Hematopoietic multipotent progenitor cell treated with erythropoietin and hydrocortisone succinate and interleukin-3 and kit ligand, for 4 days (in vitro differentiated cells): Measurements from ENCODE around the gene SORT1.
"Not testable (repeated sequence)": the region's sequence is repeated elsewhere in the genome, so short reads cannot be mapped to it uniquely, and the experiment has no call there.

Experiments used
- DNase-seq: peaks from one replicate; pipeline ENCODE4 v3.0.0-alpha.2; 2015

SORT1 gene

DNA sequence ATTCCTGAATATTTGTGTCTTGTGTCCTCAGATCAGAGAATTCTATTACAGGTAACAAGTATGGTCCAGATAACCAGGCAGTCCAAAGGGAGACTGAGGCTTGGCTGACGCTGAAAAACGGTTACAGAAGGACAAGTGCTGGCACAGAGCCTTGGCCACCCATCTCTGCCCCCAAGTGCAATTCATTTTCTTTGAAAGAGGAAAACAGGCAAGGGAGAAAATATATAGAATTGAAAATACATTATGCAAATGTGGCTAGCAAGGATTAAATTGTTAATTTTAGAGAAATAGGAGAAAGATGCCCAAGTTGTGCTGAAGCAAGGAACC is 1.2 kb downstream of the SORT1 start:
- DNase-seq = no peak

GRCh38 chr1:109395602-109396512 is 1.9 kb downstream of the SORT1 start:
- DNase-seq = peak; percentile 53

GRCh38 chr1:109395282-109395599 is 2.5 kb downstream of the SORT1 start:
- DNase-seq = not testable (repeated sequence)

DNA sequence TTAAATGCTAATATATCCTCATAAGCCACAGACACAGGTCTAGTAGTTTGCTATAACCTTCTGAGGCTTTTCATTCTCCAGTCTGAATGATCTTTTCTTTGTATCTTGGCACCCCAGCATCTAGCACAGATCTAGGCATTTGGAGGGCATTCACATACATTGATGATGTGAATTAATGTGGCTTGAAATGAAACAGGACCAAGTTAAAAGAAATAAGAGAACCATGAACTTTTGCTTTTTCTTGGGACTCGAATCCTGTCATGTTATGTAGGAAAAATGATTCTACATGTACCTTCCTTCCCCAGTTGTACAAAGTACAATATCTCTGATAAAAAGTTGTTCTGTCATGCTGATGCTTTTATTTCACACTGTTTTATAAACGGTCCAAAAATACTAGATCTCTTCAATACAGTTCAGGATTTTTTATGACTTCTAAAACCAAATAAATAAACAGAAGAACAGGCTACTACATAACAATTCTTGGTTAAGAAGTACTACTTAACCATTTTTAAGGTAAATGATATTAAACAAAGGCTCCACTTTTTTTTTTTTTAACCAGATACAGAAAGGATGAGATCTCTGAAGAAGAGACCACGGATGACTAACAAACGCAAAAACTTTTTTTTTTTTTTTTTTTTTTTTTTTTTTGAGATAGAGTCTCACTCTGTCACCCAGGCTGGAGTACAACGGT is 3.0 kb downstream of the SORT1 start:
- no peak for DNase-seq

DNA sequence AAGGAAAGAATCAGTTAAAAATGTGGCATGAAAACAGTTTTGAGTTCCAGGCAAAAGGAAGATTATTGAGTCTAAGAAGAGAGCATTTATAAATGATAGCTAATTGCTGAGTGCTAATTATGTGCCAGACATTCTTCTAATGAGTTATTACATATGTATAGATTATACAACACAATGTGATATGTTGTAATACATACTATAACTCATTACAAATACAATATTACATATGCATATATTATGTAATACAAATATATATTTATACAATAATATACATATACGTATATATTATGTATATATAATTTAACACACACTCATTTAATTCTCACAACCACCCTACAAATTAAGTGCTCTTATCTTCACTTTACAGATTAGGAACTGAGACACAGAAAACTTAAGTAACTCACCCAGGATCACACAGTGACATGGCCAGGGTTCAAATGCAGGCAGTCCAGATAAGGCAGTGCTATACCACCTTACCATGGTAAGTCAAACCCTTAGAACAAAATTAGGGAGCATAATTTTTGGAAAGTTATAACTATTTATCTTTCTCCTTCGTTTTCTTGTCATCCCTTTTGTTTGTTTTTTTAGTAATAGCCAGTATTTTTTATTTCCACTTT is 4.0 kb downstream of the SORT1 start:
- no peak for DNase-seq

- no peak for DNase-seq
Observed at GRCh38 chr1:109392788-109393616, 4.7 kb downstream of the SORT1 start.

DNA sequence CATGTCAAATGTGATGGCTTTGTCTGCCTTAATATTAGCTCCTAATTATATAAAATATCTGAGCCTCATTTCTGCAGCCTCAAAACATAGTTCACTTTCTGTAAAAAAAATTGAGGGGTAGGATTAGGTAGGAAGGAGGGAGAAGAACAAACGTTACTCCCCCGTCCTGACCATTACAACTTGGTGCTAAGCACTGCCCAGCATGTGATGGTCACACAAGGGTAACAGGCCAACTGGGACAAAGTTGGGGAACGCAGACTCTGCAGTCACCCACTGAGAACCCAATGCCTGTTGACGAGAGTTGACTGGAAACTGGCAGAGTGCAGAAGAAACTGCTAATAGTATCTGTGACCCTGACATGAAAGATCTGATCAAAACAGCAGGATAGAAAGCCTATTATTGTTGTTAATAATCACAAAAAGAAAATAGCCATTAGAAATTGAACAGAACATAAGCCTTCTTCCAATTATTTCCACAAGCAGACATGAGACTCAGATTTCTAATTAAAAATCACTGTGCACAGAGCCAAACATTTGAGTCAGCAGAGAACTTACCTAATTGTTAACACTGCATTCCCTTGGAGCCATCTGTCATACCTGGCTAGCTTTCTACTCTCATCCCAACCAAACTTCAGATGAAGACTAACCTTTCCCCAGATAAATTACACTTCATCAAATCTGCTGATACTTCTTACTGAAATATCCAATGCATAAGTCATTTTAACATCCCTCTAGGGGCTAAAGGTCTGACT is 5.5 kb downstream of the SORT1 start:
- DNase-seq = no peak

GRCh38 chr1:109391626-109392025 is 6.1 kb downstream of the SORT1 start:
- no peak for DNase-seq

- no peak for DNase-seq
Observed at GRCh38 chr1:109391157-109391556, 6.6 kb downstream of the SORT1 start.

DNA sequence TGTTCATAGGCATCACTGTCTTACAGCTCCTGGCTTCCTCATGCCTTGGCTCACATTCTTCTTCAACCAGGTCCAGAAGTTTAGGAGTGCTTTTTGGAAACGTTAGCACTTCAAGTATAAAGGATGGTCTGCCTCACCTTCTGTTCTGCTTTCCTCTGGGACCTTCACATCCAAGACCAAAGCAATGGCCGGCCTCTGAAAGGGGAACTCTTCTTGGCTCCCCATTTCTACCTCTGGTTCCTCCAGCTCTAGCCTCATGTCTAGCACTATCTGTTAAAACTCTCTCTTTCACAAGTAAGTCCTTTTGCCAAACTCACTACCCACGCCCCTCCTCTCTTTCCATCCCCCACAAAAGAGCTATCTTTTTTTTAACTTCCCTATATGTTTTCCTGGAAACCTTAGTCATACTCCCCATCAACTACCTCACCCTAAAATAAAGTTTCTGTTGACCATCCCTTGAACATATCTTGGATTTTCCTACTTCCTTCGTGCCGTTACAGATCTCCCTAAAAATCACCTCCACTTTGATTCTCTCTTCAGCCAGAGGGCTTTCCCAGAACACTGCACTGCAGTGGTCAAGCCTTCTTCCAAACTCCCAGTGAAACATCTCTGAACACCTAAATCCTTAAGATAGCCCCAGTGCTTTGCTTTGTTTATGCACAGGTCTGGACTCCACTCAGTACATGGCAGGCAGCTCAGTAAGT is 7.9 kb downstream of the SORT1 start:
- DNase-seq = peak; percentile 71

- no peak for DNase-seq
Observed at GRCh38 chr1:109388884-109389637, 8.7 kb downstream of the SORT1 start.

DNA sequence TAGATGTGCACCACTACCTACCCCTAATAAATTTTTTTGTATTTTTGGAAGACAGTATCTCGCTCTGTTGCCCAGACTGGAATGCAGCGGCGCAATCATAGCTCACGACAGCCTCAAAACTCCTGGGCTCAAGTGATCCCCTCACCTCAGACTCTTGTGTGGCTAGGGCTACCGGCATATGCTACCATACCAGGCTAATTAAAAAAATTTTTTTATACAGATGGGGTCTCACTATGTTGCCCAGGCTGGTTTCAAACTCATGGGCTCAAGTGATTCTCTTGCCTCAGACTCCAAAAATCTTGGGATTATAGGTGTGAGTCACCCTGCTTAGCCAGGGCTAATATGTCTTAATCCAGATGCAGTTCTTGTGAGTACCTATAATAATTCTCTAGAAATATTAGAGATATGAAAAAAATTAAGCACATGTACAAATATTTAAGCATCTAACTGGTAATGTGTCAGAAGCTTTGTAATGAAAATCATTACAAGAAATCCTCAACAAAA is 9.5 kb downstream of the SORT1 start:
- DNase-seq = no peak

DNA sequence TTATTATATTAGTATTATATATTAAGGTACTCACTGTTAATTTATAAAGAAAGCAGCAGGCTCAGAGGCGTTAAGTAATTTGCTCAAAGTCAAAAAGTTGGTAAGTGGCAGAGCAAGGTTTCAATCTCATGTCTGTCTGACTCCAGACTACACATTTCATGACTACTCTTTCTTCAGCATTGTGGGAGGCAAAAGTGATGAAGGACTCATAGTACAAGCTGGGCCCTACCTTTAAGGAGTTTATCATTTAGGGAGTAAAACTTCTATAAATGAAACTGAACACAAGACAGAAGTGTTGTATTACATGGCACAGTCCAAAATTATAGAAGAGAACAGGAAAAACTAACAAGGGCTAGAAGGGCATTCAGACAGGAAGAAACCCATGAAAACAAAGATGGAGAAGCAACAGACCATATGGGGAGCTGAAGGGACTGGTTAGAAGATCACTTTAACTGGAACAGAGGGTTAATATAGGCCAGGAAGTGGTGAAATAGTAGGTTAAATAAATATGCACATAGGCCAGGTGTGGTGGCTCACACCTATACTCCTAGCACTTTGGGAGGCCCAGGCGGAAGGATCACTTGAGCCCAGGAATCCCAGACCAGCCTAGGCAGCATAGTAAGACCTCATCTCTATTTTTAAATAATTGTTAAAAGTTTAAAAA is 11.5 kb downstream of the SORT1 start:
- DNase-seq = no peak

GRCh38 chr1:109385417-109385816 is 12.3 kb downstream of the SORT1 start:
- DNase-seq = no peak

- DNase-seq = no peak
Observed at GRCh38 chr1:109383854-109384253, 13.9 kb downstream of the SORT1 start.

DNA sequence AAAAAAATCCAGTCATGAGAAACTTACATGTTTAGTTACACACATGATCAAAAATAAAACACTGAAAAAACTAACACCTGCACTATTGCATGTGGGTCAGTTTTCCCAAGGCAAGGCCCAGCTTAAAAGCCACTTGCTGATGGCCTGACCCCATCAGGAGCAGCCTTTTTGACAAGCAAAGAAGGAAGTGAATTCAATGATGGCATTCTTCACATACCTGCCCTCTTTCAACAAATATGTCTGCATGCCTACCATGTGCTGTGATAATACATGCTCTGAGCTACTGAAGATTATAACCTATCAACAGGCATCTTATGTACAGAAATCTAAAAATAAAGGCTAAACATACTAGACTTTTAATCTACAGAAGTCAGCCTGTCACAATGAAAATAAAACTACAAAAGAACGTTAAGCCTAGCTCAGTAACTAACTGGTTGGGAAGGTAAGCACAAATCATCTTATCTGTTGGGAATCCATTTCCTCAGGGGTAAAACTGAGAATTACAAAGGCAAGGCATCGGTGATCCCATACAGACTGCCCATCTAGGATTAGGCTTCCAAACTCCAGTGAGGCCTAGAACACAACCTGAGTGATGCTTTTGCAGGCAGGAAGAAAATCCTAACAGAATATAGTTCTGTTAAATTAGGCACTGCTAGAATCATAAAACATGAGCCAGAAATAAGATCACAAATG is 14.5 kb downstream of the SORT1 start:
- no peak for DNase-seq

DNA sequence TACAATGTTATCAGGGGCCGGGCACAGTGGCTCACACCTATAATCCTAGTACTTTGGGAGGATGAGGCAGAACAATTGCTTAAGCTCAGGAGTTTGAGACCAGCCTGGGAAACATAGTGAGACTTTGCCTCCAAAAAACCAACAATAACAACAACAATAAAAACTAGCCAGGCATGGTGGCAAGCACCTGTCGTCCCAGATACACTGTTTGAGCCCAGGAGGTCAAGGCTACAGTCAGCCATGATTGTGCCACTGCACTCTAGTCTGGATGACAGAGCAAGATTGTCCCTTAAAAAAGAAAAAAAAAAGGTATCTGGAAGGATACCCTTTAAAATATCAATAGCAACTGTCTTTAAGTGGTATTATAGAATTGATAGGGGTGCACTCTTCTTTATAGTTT is 16.1 kb downstream of the SORT1 start:
- no peak for DNase-seq

GRCh38 chr1:109379907-109380306 is 17.8 kb downstream of the SORT1 start:
- no peak for DNase-seq

GRCh38 chr1:109379422-109379821 is 18.3 kb downstream of the SORT1 start:
- DNase-seq = no peak

- DNase-seq = no peak
Observed at GRCh38 chr1:109377698-109378097, 20.0 kb downstream of the SORT1 start.
